ENCODE data around the gene RBMS3. TPM values are rescaled to one million over a fixed set of nuclear protein-coding genes. Genes with fewer than 3 reads are reported as not detected.

Gene RBMS3
- total and polyA plus RNA-seq, 7 donors = 0.46 to 61.9 (median 39.9) TPM

DNA sequence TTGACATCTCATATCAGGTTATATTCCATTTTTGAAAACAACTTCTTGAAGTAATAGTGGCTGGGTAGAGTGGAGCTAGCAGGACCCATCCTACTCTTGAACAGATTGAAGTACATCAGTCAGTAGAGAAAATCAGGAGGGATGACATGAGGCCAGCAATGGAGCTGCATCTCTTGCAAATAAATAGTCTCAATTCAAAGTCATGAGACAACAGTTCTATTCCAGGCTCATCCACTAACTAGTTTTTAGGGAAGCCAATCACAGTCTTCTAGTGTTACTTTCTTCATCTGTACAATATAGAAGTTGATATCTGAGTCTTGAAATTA is 477.2 kb downstream of the RBMS3 start:
- intact Hi-C loops (cut with DNase I) = loop anchor here (2.0 kb wide), 1 partner anchor 477 kb away; the partner anchor contains the start of gene RBMS3
- no peaks in the 10 kb centered on the region for H3K27me3 ChIP-seq
- no peak for DNase-seq
- no peak overlapping the region for H3K4me3 ChIP-seq
- H3K36me3 ChIP-seq = no peaks in the 10 kb centered on the region
- TF ChIP-seq EP300 (IDR thresholded peaks at IDR 0.05) = no peak
- TF ChIP-seq POLR2AphosphoS5 (IDR thresholded peaks at IDR 0.05) = no peak
- TF ChIP-seq POLR2A (IDR thresholded peaks at IDR 0.05) = no peak
- TF ChIP-seq, protein P1, sequence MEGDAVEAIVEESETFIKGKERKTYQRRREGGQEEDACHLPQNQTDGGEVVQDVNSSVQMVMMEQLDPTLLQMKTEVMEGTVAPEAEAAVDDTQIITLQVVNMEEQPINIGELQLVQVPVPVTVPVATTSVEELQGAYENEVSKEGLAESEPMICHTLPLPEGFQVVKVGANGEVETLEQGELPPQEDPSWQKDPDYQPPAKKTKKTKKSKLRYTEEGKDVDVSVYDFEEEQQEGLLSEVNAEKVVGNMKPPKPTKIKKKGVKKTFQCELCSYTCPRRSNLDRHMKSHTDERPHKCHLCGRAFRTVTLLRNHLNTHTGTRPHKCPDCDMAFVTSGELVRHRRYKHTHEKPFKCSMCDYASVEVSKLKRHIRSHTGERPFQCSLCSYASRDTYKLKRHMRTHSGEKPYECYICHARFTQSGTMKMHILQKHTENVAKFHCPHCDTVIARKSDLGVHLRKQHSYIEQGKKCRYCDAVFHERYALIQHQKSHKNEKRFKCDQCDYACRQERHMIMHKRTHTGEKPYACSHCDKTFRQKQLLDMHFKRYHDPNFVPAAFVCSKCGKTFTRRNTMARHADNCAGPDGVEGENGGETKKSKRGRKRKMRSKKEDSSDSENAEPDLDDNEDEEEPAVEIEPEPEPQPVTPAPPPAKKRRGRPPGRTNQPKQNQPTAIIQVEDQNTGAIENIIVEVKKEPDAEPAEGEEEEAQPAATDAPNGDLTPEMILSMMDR (IDR thresholded peaks at IDR 0.05) = no peak
- H3K27ac ChIP-seq = peak overlapping the region; percentile 28 to 72 (median 70)
- H3K4me1 ChIP-seq = peaks cover 0 to 45% (median 36%) of the 10 kb centered on the region in 4 donors
- H3K9me3 ChIP-seq = no peaks in the 10 kb centered on the region

DNA sequence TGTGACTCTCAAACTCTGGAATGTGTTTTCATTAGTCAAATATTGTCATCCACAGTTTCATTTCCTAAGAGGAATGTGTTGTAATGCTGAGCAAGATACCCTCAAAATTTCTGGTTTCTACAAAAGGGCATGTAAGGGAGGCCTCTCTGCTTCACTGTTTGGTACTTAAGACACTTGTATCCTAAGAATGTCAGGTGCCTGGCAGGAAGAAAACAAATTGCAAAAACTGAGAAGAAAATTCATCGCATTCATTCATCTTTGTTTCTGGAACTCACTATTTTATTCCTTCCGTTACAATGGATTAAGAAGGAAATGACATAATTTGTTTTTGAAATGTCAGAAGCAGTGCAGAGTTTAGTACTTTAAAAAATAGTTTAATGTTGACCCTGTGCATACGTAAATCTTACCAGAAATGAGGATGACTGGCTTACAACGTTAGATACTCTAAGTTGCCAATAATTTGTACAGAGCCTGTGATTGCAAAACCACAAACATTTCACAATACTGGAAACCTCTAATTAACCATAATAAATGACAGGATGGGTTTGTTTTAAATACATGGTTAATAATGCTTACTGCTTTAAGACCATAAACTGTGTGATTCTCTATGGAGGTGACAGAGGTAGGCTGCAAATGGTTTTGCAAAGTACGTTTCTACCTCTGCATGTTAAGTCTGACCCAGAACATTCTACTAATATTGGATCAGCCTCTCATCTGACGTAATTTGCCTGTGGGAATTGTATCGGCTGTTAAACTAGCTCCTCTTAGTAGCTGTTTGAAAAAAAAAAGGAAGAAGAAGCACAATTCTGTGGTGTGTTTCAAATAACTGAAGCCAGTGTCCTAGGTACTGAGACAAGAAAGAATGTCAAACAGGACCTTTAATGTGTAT is 477.8 kb downstream of the RBMS3 start:
- Histone ChIP-seq H3K36me3 (no peaks in the 10 kb centered on the region), H3K4me3 (no peak overlapping the region), H3K4me1 (peaks cover 0 to 45% (median 36%) of the 10 kb centered on the region in 4 donors), H3K27me3 (no peaks in the 10 kb centered on the region), H3K9me3 (no peaks in the 10 kb centered on the region), H3K27ac (peak overlapping the region; percentile 59 to 72 (median 70))
- TF ChIP-seq EP300 (IDR thresholded peaks at IDR 0.05) (peak in 1 of 4 donors; percentile 48), POLR2AphosphoS5 (IDR thresholded peaks at IDR 0.05) (peak in 3 of 4 donors; percentile 61 to 69 (median 62))
- TF ChIP-seq, protein P1 (IDR thresholded peaks at IDR 0.05) = no peak
- intact Hi-C loops (cut with DNase I) = loop anchor here (2.0 kb wide), 1 partner anchor 478 kb away; the partner anchor contains the start of gene RBMS3
- DNase-seq = no peak
- WGBS, 2 donors = 61 to 75% methylated on average over 7 of the region's 7 CpGs

DNA sequence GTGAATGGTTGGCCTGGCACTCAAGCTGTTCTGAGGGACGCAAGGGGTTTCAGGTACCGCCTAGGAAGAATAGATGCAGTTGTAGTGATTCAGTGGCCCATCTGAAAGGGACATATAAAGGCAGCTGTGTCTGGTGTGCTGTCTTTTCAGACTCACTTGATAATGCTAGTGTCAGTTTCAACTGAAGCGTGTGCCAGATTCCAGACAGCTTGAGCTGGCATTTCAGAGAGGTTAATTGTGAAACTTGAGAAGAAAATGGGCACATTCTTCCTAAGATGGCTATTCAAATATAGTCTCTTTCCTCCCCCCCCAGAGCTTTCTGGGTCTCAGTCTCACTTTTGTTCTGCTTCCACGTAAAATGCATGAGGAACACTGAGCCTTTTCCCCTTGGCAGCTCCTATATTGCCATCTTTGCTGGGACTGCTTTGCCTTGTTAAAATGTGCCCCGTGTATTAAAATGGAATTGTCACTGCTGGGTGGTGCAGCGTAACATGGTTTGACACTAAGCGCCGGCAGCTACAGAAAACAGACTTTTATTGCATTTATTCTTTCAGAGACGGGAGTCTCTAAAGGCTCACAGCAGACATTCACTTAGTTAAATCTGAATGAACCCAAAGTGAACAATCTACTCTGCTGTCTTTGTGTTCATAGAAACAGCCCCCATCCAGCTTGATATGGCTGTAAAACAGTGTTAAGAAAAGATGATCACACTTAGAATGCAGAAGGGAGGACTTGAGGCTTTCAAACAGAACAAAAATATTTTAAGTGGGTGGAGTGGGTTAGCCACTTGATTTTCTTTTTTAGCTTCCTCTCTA is 478.7 kb downstream of the RBMS3 start:
- no peak for DNase-seq
- intact Hi-C loops (cut with DNase I) = loop anchor here (2.0 to 10.0 kb wide), 2 partner anchors 479 to 615 kb away; partner anchors contain the start of gene RBMS3
- Histone ChIP-seq H3K4me1 (peaks cover 0 to 55% (median 37%) of the 10 kb centered on the region in 4 donors), H3K9me3 (no peaks in the 10 kb centered on the region), H3K36me3 (no peaks in the 10 kb centered on the region), H3K27ac (peak overlapping the region; percentile 59 to 72 (median 70)), H3K4me3 (peak overlapping the region in 3 of 4 donors; percentile 3 to 14 (median 6)), H3K27me3 (no peaks in the 10 kb centered on the region)
- TF ChIP-seq EP300 (IDR thresholded peaks at IDR 0.05) (no peak), POLR2A (IDR thresholded peaks at IDR 0.05) (no peak), POLR2AphosphoS5 (IDR thresholded peaks at IDR 0.05) (no peak)
- TF ChIP-seq, protein P1 (IDR thresholded peaks at IDR 0.05) = no peak
- 82 to 83% methylated on average over 9 of the region's 9 CpGs for WGBS, 2 donors

DNA sequence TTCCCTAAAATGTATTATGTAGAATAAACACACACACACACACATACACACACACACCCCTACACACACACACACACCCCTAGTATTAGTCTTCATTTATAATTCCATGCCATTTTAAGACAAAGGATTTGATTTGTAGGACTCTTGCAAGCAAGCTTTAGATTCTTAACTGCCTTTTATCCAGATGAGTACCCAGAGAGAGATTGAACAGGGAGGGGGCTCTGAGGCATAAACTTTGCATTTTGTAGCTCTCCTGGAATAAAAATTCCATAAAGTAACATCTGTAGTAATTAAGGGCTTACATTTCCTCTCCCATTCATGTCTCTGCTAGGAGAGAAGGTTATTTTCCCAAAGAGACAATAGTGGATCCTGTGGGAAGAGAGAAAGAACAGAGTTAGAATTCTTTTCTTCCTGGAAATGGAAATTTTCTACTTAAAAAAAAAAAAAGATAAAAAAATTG is 479.4 kb downstream of the RBMS3 start:
- Histone ChIP-seq H3K27me3 (no peaks in the 10 kb centered on the region), H3K4me3 (no peak overlapping the region), H3K27ac (peak overlapping the region; percentile 30 to 72 (median 70)), H3K36me3 (no peaks in the 10 kb centered on the region), H3K4me1 (peaks cover 0 to 59% (median 40%) of the 10 kb centered on the region in 4 donors), H3K9me3 (no peaks in the 10 kb centered on the region)
- no peak for DNase-seq
- TF ChIP-seq POLR2AphosphoS5 (IDR thresholded peaks at IDR 0.05) = no peak
- intact Hi-C loops (cut with DNase I) = loop anchor here (10.0 kb wide), 1 partner anchor 615 kb away; no protein-coding TSS in a partner anchor

DNA sequence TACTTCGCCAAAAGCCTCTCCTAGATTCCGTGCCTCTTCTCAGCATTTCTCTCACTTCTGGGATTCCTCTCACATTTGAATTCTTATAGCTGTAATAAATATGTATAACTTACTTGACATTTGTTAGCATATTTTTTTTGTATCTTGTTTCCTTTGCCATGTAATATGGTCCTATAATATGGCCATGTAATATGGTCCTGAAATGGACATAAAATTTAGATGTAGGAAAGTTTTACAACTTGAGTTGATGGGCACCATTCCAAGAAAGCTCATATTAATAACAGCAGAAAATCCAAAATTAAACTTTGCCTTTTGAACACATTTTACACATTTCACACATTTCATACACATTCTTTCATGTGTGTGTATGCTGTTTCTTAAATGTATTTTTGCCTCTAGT is 480.6 kb downstream of the RBMS3 start:
- Histone ChIP-seq H3K27ac (no peak overlapping the region), H3K9me3 (no peaks in the 10 kb centered on the region), H3K4me1 (peaks cover 0 to 59% (median 40%) of the 10 kb centered on the region in 4 donors), H3K4me3 (no peak overlapping the region), H3K27me3 (no peaks in the 10 kb centered on the region), H3K36me3 (no peaks in the 10 kb centered on the region)
- no peak for TF ChIP-seq POLR2AphosphoS5 (IDR thresholded peaks at IDR 0.05)
- no peak for TF ChIP-seq EP300 (IDR thresholded peaks at IDR 0.05)
- TF ChIP-seq, protein P1 (IDR thresholded peaks at IDR 0.05) = no peak
- TF ChIP-seq POLR2A (IDR thresholded peaks at IDR 0.05) = no peak
- intact Hi-C loops (cut with DNase I) = loop anchor here (10.0 kb wide), 1 partner anchor 617 kb away; no protein-coding TSS in a partner anchor
- WGBS, 2 donors = 94 to 95% methylated on average over 2 of the region's 2 CpGs
- no peak for DNase-seq
